HG02852 (cell line): ENCODE data around the gene SEMA3B.
A peak's percentile ranks its signal among the peaks of the same experiment; 100 is the strongest.
"Not testable (repeated sequence)": the region's sequence is repeated elsewhere in the genome, so short reads cannot be mapped to it uniquely, and the experiment has no call there.

Experiments used
- ATAC-seq: cut with Tn5 transposase; IDR thresholded peaks from one replicate; pipeline ENCODE4 v1.9.1; 2021; ENCODE audit warnings: mild to moderate bottlenecking, moderate library complexity; ENCODE audit not compliant: unreplicated experiment

SEMA3B gene

DNA sequence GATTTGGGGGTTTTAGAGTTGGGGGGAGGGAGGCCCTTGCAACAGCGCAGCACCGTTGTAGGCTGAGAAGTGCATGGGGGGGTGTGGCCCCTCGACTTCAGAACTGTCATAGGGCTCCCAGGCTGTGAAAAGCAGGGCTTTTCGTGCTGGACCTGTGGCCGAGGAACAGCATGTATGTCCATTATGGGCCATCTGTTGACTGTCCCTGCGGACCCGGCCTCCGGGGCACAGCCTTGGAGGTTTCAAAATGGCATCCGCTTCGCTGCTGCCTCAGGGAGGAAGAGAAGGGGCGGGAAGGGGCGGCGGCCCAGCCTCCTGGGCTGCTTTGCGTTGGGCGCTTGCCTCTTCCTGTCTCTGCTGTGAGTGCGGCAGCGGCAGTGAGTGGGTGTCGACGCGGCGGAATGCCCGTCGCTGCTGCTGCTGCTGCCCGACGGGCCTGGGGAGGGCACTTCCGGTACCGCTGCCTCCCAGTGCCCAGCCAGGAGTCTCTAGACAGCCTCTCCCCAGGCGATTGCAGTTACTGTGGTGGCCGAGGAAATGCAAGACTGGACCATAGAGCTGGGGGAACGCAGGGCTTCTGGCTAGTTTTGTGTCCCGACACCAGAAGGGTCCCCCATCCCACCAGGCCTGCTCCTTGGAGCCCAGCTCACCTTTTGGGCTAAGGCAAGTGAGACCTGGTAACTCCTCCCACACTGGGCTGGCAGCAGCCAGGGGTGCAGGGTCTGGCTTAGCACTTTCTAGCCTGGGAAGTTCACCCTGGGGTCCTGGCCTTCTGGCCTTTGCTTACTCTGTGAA lies 31.0 kb upstream of the SEMA3B start:
- peak; percentile 31 for ATAC-seq

DNA sequence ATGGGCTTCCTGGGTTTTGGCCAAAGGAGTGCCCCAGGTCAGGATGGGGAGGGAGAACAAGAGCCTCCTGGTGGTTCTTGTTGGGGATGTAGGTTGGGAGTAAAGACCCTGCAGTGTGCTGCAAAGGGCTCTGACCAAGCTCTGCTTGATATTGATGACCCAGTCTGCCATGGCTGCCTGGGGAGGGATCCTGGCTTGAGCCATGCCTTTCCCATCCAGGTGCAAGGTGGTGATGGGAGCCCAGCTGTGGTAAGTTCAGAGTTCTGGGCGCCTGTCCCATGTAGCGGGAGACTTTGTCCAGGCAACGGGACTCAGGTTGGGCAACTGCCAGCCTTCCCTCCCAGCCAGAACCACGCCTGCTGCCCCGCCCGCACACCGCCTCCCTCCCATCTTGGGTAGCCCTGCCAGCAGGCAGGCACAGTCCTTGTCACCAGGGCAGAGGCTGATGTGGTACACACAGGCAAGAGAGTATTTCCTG lies 30.4 kb upstream of the SEMA3B start:
- ATAC-seq = no peak

DNA sequence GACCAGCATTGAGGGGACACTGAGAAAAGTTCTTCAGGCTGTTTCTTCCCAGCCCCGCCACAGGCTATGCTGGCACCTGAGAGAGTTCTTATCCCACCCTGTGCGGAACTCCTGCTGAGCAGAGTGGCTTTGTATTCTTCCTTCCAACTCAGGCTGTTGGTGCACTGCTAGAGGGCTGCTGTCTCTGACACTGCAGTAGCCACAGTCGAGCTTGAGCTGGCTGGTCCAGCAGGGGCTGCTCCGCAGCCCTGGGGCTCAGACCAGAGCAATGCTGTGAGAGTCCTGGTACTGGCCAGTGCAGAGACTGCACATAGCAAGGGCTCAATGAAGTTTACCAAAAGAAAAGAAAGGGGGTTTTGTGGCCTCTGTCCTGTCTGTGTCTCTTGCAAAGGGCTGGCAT lies 29.3 kb upstream of the SEMA3B start:
- no peak for ATAC-seq

DNA sequence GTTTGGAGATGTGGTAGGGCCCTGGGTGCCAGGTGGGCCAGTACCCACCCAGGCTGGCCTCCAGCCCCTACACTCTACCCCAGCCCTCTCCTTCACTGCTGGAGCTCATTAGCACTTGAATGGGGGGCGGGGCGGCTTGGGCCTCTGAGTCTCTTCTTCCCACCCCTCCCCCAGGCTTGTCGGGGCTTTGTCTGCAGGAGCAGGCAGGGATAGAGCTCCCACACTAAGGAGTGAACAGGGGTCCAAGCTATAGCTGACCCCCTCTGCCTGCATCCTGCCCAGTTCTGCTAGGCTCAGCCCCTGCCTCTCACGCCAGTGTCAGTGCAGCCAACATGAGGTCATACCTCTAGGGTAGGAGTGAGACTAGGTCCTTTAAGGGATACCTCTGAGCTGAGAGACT lies 27.8 kb upstream of the SEMA3B start:
- no peak for ATAC-seq

DNA sequence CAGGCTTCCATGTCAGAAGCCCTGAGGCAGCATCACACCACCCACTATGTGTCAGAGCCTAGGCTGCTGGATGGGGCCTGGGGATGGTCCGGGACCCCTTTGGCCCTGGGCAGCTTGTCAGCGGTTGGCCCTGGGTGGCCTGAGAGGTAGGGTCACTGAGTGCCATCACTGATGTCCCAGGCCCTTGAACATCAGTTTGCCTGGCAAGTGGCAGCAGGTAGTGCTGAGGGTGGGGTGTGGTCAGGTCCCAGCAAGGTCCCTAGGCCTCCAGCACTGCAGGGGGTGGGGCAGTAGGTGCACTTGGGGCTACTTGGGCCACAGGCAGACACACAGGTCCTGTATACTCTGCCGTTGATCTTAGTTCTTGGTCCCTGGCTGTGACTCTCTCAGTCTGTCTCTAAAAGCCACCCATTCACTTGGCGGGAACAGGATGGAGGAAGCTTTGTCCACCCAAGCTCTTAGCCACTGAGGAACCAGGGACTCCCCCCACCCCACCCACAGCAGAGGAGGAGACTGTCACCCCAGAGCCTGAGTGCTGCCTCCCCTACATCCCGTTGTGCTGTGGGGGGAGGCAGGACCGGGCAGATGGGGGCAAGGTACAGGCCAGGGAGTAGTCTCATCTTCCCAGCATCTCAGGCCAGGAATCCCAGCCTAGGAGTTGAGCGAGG lies 27.1 kb upstream of the SEMA3B start:
- no peak for ATAC-seq

DNA sequence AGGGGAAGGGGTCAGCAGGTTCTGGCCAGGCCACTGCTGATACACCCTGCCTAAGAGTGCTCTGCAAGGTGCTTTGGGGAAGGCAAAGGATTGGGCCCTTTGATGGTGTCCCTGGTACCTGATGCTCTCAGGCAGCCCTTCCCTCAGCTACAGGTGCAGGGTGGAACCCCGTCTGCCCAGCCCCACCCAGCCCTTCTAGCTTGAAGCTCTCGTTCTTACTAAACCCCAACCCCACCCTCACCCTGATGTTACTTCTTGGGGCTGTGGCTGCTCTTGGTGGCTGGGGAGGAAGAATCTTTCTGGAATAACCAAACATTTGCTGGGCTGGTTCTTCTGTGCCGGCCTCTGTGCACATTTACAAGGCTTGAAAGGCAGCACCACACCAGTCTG lies 26.6 kb upstream of the SEMA3B start:
- ATAC-seq = no peak

DNA sequence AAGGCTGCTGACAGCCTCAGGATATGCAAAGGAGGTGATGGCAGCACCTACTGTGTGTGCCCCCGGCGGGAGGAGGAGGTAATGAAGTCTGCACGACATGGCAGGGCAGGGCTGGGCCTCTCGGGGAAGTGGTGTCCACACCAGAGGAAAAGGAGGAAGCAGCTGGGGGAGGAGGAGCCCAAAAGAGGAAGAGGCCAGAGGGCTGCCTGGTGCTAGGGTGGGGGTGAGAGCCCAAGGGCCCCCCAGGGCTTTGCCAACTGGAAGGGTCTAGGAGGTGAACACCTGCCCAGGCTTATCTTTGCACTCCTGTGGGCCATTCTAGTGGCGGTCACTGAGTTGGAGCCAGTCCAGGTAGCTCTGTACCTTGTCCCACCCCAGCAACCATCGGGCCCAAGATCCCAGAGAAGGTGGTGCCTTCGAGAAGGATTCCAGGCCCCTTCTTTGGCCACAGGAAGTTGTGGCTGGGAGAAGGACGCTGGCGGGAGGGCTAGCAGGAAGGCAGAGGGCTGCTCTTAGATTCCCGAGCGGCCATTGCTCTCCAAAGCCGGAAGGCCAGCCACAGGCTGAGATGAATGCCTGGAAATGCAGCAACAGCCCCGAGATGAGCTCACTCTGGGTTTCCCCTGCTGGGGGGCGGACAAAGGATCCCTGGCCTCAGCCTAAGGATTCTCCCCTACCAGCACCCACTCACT lies 25.9 kb upstream of the SEMA3B start:
- ATAC-seq = no peak

DNA sequence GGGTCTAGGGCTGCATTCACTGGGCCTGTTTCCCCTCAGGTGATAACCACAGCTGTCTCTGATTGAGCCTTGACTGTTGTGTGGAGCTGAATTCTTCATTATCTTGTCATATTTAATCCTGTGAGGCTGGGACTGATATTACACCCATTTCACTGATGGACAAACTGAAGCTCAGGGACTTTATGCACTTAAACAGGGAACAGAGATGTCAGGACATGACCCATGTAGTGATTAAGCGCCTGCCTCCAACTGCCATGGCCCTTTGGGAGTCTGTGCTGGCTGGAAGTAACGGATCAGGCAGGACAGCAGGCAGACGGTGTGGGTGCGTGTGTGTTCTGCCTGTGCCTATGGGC lies 25.4 kb upstream of the SEMA3B start:
- ATAC-seq = no peak

DNA sequence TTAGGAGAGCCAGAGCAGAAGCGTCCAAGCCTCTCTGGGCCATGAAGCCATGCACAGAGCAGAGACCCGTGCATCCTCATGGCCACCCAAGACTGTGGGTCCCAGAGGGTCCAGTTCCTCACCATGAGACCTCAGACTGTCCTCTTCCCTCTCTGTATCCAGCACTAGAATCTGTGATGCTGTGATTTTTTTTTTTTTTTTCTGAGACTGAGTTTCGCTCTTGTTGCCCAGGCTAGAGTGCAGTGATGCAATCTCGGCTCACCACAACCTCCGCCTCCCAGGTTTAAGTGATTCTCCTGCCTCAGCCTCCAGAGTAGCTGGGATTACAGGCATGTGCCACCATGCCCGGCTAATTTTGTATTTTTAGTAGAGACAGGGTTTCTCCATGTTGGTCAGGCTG lies 24.1 kb upstream of the SEMA3B start:
- not testable (repeated sequence) for ATAC-seq

DNA sequence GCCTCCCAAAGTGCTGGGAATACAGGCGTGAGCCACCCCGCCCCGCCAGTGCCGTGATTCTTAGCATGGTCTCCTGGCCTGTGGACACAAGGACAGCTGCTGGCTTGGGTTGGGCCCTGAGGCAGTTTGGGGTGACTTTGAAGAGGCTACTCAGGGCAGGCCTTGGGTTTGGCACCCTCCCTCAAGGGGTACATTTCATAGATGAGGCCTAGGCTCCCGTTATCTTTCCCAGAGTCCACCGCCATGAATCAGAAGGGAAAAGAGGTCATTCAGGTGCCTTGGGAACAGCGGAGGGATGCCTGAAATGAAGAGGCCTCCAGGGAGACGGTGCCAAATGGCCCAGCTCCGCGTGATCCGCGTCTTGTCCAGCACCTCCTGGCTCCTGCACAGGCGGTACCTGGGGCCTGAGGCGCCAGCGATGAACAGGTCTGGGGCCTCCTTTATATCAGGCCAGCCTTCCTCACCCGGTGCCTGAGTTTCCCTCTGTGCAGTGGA lies 23.6 kb upstream of the SEMA3B start:
- no peak for ATAC-seq

DNA sequence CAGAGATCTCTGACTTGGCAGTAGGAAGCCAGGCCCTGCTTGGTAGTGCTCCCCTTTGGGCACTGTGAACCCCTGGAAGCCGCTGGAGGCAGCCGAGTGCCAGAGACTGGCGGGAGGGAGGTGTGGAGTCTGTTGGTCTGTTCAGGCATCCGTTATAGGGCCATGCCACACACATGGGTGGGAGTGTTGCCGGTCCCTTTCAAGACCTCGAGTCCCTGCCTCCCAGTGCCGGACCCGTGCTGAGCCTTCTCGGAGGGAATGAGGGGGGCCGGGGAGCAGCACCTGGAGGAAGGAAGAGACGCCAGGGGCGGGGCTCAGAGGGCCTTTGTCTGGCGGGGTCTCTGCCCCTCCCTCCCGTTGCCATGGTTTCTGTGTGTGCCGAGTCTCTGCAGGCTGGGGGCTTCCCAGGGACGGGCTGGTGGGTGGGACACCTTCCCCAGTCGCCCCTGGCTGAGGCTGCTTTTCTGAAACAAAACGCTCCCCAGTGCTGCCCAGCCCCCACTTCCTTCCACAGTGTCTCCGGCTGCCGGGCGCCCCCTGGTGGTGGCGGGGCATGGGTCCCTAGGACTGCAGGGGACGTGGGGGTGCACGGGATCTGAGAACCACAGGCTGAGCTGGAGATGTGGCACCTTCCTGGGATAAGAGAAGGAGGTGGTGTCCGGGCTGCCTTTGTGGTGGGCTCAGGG lies 23.0 kb upstream of the SEMA3B start:
- peak; percentile 60 for ATAC-seq

DNA sequence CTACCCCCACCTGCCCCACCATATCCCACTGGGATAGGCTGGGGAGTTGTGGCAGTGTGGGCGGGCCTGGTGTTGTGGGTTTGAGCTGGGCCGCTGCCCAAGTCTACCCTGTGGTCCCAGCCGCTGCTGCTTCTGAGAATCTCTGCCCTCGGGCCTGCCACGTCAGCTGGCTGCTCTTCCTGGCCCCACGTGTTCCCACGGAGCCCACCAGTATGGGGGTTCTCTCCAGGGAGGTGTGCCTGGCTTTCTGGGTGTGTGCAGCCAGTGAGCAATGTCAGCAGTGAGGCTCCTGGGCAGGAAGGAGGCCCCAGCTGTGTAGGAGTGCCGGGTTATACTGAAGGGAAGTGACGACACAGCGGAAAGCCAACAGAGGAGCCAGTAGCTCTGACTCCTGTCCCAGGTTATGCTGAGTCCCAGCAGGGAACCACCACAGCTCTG lies 22.4 kb upstream of the SEMA3B start:
- ATAC-seq = peak; percentile 49

DNA sequence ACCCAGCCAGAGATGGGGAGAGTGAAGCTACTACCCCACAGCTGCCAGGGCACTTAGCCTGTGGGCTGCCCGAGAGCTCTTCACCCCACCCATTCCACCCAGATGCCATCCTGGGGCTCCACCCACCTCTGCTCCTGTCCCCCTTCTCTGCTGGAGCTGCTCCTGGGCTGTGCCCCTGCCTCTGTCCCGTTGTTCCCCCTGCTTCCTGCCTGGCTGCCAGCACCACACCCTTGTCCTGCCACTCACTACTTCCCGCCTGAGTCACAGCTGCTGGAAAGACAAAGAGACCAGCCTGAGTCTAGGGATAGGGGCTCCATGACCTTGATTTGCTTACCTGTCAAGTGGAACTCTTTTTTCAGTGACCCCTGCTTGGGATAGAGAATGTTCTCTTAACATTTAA lies 20.6 kb upstream of the SEMA3B start:
- ATAC-seq = no peak

DNA sequence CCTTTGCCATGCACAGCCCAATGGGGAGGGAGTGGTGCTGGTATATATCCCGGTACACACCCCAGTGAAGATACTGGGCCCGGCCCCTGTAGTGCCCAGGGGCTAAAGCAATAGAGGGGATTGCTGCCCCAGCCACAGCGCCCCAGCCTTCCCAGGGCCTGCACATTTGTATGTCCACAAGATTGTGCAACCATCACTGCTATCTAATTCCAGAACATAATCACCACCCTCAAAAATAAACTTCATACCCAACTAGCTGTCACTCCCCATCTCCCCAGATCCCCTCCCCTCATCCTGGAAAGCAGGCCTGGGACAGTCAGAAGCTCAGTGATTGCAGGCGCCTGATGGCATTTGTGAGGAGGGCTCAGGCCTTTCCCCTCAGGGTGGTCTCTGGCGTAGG lies 19.5 kb upstream of the SEMA3B start:
- no peak for ATAC-seq

DNA sequence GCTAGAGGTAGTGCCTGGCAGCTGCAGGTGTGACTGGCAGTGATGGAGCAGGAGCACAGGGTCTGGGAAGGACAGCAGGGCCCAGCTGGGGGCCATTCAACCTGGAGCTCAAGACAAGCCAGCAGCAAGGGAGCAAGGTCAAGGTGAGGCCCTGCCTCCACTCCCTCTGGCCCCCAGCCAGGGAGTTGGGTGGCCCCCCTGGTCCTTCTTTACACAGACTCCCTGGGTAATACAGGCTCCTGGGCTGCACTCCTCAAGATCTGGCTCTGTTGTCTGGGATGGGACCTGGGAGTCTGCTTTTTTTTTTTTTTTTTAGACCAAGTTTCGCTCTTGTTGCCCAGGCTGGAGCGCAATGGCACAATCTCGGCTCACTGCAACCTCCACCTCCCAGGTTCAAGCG lies 18.4 kb upstream of the SEMA3B start:
- ATAC-seq = no peak

DNA sequence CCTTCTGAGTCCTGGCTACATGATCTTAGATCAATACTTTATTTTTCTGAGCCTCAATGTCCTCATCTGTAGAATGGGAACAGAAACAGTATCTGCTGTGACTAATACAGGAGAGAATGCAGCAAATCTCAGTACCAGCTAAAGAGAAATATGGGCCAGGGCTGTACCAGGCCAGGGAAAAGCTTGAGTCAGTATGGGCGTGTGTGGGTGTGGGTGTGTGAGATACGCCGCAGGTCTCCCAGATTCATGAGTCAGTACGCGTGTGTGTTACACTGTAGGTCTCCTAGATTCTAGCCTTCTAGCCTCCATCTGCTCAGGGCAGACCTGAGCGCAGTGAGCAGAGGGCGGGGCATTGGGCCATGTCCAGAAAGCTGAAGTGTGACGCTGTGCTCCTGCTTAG lies 17.7 kb upstream of the SEMA3B start:
- no peak for ATAC-seq

DNA sequence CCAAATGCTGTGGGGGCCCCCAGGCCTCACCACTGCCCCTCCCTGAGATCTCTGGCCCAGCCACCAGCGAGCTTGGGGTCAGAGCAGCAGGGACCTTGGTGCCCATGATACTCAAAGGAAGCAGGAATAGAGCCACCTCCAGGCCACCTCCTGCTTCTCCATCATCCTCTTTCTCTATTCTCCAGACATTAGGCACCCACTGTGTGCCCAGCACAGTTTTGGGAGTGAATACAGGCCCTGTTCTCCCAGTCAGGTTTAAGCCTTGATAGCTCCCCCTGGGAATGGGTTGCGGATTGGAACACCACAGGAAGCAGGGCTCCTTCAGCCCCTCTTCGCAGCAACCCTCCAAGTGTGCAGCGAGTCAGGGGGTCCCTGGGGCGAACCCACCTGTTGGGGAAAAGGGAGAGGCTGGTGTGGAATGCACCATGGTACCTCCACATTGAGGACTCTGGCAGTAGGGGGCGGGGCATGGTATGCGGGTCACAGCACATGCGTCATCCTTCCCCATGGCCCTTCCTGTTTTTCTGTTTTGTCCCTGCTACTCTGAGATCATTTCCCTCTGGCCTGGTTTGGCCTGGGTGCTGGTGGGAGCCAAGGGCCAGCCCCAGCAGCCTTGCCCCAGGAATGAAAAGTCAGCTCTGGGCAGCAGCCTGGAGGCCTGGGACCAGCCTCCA lies 14.2 kb upstream of the SEMA3B start:
- ATAC-seq = no peak

DNA sequence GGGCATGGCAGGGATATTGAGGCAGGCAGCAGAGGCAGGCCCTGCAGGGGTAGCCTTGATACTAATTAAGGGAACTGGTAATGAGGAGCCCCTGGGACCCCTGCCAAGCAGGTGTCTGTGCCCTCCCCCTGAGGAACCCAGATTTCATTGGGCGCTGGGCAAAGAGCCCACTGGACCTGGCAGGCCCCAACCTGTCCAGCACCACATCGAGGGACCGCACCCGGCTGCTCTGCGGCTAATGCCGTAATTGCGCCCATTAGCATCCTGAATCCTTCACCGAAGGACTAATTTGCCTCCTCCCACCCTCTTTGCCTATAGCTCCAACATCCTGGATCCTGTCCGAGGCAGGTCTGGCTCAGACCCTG lies 13.7 kb upstream of the SEMA3B start:
- ATAC-seq = no peak

DNA sequence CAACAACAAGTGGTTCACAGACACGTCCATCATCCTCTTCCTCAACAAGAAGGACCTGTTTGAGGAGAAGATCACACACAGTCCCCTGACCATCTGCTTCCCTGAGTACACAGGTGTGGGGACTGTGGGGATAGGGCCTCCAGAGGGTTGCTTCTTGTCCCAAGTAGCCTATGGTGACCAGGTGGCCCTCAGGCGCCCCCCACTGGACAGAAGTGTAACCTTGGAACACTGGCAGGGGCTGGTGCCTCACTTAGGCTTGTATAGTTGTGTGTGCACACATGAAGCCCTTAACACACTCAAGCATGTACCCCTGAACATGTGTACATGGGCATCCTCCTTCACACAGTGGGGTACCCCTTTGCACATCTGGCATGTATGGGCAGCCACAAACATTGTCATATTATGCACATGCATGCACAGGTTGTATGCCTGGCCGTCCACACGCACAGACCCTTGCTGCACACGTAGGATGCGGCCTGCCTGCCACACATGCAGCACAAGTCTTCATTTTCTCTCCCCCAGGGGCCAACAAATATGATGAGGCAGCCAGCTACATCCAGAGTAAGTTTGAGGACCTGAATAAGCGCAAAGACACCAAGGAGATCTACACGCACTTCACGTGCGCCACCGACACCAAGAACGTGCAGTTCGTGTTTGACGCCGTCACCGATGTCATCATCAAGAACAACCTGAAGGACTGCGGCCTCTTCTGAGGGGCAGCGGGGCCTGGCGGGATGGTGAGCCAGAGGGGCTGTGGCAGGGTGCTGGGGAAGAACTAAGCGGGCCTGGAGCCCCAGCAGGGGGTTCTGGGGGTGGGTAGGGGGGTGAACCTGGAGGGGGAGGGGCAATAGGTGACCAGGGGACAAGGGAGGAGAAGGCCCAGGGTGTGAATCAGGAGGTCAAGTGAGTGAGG lies 11.7 kb upstream of the SEMA3B start:
- ATAC-seq = no peak
